ENCODE results near the gene PLXNC1. TPM values are rescaled to one million over a fixed set of nuclear protein-coding genes. Genes with fewer than 3 reads are reported as not detected.
A peak's percentile ranks its signal among the peaks of the same experiment; 100 is the strongest.

PLXNC1 gene
- total and polyA plus RNA-seq, 2 of the 8 experiments (the other 6 are each of a cell fraction or from before 2014, with no cell fraction given): 0.83 to 2.0 TPM

DNA sequence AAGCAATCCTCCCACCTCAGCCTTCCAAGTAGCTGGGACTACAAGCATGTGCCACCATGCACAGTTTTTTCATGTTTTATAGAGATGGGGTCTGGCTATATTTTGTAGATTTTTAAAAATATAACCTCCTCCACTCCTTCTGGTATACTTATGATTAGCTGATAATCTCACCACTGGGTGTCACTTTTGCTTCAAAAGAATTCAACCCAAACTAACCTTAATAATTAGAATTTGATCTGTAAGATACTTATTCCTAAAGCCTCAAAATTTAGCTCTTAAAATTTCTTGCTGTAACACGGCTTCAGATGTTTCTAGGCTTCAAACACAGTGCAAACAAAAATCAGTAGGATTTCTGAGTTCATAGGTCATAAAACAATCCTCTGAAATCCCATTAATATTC, 181.0 kb downstream of the PLXNC1 start:
- no peak overlapping the region for H3K14ac ChIP-seq (ENCODE audit: insufficient read length)
- H2AFZ ChIP-seq (ENCODE audit: low read length): no peak overlapping the region
- peak in 1 of 2 experiments; percentile 14; a peak in 3 of 4 replicates for TF ChIP-seq RAD21 (IDR thresholded peaks at IDR 0.05 in 1 of 2, conservative IDR thresholded peaks at IDR 0.05 in 1 of 2; ENCODE audit: low read depth in 2 of 2, low read length in 2 of 2)
- no peak for TF ChIP-seq RBBP5 (IDR thresholded peaks at IDR 0.05; ENCODE audit: borderline replicate concordance, low read depth, low read length)
- no peak overlapping the region for H3K4ac ChIP-seq (replicated peaks; ENCODE audit: insufficient read length, low read depth, low read length)
- no peak overlapping the region for H3K56ac ChIP-seq (replicated peaks; ENCODE audit: insufficient read length, low read depth, low read length)
- no peaks in the 10 kb centered on the region for H3K79me2 ChIP-seq (ENCODE audit: control insufficient read depth in 1 of 2, insufficient read depth in 2 of 2, low read length in 2 of 2)
- H2BK120ac ChIP-seq (replicated peaks; ENCODE audit: low read depth, low read length): no peak overlapping the region
- H3K4me2 ChIP-seq (ENCODE audit: insufficient read depth in 1 of 2, low read depth in 2 of 2, low read length in 2 of 2): no peak overlapping the region
- H4K5ac ChIP-seq (ENCODE audit: insufficient read length, low read depth, low read length): no peak overlapping the region
- H3K18ac ChIP-seq (ENCODE audit: extremely low read depth, low read length): no peak overlapping the region
- H3K9ac ChIP-seq (replicated peaks in 1 of 4; ENCODE audit: extremely low read depth in 1 of 4, low read depth in 3 of 4, low read length in 3 of 4): no peak overlapping the region
- FAIRE-seq (no peak), DNase-seq (ENCODE audit: low read depth in 1 of 2, low spot score in 2 of 2) (no peak)
- H3K23ac ChIP-seq (ENCODE audit: insufficient read length): no peak overlapping the region
- CTCF ChIA-PET (ENCODE audit: partially characterized antibody): interaction anchor here (0.9 to 1.7 kb wide), 5 partner anchors 107 to 203 kb away, joined by 3 to 8 read pairs (median 4); no protein-coding TSS in a partner anchor
- 0 out of 2 replicates have a peak, but pooled peaks cover 1% of the 10 kb centered on the region for H3K23me2 ChIP-seq (ENCODE audit: low read depth, low read length)
- H3K4me1 ChIP-seq (replicated peaks in 1 of 4; ENCODE audit: control insufficient read depth in 3 of 4, insufficient read depth in 4 of 4, low read length in 3 of 4): no peaks in the 10 kb centered on the region; a peak in 2 of 7 replicates
- no peaks in the 10 kb centered on the region for H3K79me1 ChIP-seq (ENCODE audit: low read depth, low read length)
- peaks cover 0 to 3% (median 0%) of the 10 kb centered on the region in 4 experiments; a peak in 4 of 8 replicates for H3K36me3 ChIP-seq (ENCODE audit: control insufficient read depth in 2 of 4, insufficient read depth in 4 of 4, low read length in 3 of 4)
- H2BK12ac ChIP-seq (ENCODE audit: low read depth, low read length): no peak overlapping the region
- no peaks in the 10 kb centered on the region for H3K27me3 ChIP-seq (replicated peaks in 1 of 4; ENCODE audit: control insufficient read depth in 3 of 4, extremely low read depth in 1 of 4, insufficient read depth in 3 of 4, low read length in 3 of 4)
- H2BK15ac ChIP-seq (ENCODE audit: low read length): no peak overlapping the region
- no peaks in the 10 kb centered on the region for H4K20me1 ChIP-seq (replicated peaks in 1 of 2; ENCODE audit: control insufficient read depth in 1 of 2, insufficient read depth in 2 of 2, low read length in 2 of 2)
- H2AK5ac ChIP-seq (ENCODE audit: low read depth, low read length): no peak overlapping the region
- no peak overlapping the region for H4K91ac ChIP-seq (replicated peaks; ENCODE audit: insufficient read length, low read length)
- no peak overlapping the region for H2BK5ac ChIP-seq (ENCODE audit: low read depth, low read length)
- POLR2A ChIA-PET (ENCODE audit: partially characterized antibody): no interaction called here
- 81% methylated on average over 1 of the region's 1 CpG; no CpG with 5 or more reads in 1 of the 2 experiments for WGBS, 2 experiments (ENCODE audit: extremely low coverage in 1 of 2, insufficient coverage in 1 of 2, insufficient read length in 1 of 2, insufficient replicate concordance in 2 of 2, low coverage in 1 of 2, low lambda C conversion rate in 2 of 2, missing lambda C conversion rate in 1 of 2)
- no peak overlapping the region for H2BK20ac ChIP-seq (ENCODE audit: low read length)
- H3K27ac ChIP-seq (ENCODE audit: low read depth, low read length): no peak overlapping the region
- H3K9me3 ChIP-seq (ENCODE audit: insufficient read depth in 2 of 2, low read depth in 1 of 2, low read length in 1 of 2): no peaks in the 10 kb centered on the region
- H3K4me3 ChIP-seq (ENCODE audit: extremely low read depth in 1 of 4, insufficient read depth in 2 of 4, low read depth in 3 of 4, low read length in 4 of 4): no peak overlapping the region
- no peak overlapping the region for H4K8ac ChIP-seq (ENCODE audit: extremely low read depth, insufficient read depth, low read length)
